Breast epithelium (tissue), 3 donors: Measurements from ENCODE around the gene SLC2A13.

ENCODE experiments used
- CTCF ChIP-seq, 3 donors: fragments of 450-650 bp; IDR thresholded peaks; one replicate each; pipeline ENCODE4 v1.5.1; 2016 to 2017; ENCODE audit warnings: antibody characterized with exemption in 3 of 3, mild to moderate bottlenecking in 3 of 3, moderate library complexity in 3 of 3
- POLR2A ChIP-seq: fragments of 450-650 bp; IDR thresholded peaks from one replicate; pipeline ENCODE4 v1.6.1; 2016; ENCODE audit warnings: antibody characterized with exemption, mild to moderate bottlenecking, moderate library complexity
- POLR2AphosphoS5 ChIP-seq, 3 donors: sonication (generic); formaldehyde crosslinking; IDR thresholded peaks; one replicate each; pipeline ENCODE4 v1.6.1; 2017; ENCODE audit warnings: antibody characterized with exemption in 3 of 3

- TF ChIP-seq POLR2A (no peak), CTCF (IDR thresholded peaks at IDR 0.05) (no peak), POLR2AphosphoS5 (IDR thresholded peaks at IDR 0.05) (no peak)
Observed at GRCh38 chr12:39887856-39888255, 218.0 kb downstream of the SLC2A13 start.
